HG02970 (cell line): ENCODE results near the gene TEDDM1.

Experiments used
- ATAC-seq: cut with Tn5 transposase; IDR thresholded peaks from one replicate; pipeline ENCODE4 v1.9.1; 2021; ENCODE audit warnings: mild to moderate bottlenecking, moderate library complexity, moderate number of reproducible peaks; ENCODE audit not compliant: unreplicated experiment, low FRiP score

The TEDDM1 gene

DNA sequence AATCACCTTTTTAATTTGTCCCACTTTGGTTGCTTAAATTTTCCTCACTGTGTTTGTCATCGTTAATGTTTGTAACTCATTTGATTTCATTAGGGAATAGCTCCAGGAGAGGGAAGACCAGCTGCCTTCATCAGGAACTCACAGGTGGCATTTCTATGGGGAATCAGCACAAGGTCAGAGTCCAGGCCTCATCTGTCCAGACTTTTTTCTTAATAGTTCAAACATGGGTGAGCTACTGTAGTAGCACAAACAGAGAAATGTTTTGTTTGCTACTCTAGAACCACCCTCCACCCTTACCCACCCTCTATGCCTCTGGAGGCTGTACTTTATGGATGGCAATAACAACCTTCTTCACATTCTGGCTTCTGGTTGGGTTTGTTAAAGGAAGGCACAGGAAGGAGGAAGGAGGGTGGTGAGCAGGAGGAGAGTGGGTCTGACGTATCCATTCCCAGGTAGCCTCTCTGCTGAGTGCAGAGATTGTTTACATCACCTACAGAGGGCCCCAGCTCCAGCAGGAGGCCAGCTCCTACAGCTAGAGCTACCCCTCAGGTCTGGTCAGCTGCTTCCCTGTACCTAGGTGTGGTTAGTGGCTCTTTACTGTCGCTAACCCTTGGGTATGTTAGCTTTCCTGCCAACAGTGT lies 8.1 kb upstream of the TEDDM1 start:
- no peak for ATAC-seq

DNA sequence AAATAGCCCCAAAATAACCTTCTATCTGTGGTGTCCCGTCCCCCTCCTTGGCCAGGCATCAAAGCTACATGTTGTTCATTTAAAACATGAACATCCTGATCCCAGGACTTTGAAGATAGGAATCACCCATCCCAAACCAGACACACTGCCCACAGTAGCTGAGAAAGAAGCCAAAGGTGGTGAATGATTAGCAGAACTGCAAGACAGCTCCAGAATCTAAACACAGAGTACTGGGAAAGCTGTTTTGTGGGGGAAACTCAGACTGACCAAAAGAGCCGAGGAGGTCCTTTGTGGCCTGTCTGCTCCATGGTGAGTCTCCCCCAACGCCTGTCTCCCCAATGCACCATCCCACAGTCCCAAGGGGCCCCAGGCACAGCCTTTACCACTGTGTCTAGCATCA lies 7.3 kb upstream of the TEDDM1 start:
- ATAC-seq: no peak

DNA sequence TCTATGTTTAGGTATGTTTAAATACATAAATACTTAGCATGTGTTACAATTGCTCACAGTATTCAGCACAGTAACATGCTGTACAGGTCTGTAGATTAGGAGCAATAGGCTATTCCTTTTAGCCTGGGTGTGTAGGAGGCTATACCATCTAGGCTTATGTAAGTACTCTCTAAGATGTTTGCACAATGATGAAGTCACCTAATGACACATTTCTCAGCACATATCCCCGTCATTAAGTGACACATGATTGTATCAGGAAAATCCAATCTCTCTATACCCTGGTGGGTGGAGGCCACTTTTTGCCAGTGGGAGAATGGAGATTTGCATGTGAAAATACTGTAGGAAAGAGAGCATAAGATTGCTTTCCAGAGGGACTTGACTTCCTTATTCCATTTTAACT lies 5.5 kb upstream of the TEDDM1 start:
- no peak for ATAC-seq

DNA sequence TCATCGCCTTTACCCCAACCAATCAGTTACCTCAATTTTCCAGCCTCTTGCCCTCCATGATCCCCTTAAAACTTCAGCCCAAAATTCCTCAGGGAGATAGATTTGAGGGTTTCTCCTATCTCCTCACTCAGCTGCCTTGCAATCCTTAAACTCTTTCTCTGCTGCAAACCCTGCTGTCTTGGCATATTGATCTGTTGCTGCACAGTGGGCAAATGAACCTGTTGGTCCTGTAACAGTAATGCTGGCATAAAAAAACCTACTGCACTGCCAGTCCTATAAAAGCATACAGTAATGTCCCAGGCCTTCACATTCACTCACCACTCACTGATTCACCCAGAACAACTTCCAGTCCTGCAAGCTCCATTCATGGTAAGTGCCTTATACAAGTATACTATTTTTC lies 5.1 kb upstream of the TEDDM1 start:
- ATAC-seq: no peak

DNA sequence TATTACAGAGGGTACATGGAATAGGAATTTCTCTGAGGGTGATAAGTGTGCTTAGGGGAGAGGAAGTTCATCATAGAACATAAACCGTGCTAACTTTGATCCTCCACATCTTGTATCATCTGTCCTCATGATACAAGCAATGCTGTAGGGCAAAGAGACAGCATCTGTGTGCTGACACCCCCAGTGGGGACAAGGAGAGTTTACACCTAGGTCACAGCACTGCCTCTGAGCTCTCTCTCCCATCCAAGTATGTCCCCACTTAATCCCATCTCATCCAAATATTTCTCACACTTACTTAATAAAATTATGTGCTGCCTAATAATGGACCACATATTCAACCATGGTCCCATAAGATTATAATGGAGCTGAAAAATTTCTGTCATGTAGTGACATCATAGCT lies 4.3 kb upstream of the TEDDM1 start:
- ATAC-seq: no peak

DNA sequence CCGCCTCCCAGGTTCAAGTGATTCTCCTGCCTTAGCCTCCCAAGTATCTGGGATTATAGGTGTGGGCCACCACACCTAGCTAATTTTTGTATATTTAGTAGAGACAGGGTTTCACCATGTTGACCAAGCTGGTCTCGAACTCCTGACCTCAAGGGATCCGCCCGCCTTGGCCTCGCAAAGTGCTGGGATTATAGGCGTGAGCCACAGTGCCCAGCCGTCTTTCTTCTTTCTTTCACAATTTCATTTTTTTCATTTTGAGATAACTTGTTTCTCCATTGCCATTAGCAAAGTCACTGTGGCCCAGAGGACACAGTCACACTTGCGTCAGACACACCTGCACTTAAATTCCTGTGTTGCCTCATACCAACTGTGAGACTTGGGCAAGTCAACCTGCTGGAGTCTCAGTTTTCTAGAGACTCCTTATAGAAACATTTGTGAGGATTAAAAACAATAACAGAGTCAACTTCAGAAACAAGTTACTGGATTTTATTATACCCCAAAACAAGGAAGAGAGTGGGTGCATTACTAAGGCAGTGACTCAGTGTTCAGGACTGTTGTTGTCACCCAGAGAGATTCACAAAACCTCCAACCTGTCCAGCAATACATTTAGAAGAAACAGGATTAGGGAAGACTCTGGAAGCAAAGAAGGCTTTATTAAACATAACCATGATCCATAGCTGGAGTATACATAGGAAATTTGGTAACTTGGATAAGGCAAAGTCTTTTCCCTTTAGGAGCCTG lies 2.6 kb downstream of the TEDDM1 start:
- ATAC-seq: no peak

DNA sequence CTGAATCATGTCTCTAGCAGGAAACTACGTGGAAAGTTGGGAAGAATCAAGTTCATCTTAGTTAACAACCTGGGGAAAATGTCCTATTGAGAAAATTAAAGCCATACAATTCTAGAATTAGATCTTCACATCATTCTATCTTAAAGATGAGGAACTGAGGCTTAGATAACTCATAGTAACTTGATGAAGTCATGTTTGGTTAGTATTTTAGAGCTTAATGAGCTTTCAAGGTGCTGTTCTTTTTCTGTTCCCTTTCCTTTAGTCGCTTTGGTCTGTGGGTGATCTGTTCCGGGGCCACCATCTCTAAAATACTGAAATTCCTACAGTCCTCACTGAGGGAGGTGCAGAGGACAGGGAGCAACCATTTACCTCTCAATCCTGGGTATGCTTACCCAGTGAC lies 4.6 kb downstream of the TEDDM1 start:
- ATAC-seq: no peak

DNA sequence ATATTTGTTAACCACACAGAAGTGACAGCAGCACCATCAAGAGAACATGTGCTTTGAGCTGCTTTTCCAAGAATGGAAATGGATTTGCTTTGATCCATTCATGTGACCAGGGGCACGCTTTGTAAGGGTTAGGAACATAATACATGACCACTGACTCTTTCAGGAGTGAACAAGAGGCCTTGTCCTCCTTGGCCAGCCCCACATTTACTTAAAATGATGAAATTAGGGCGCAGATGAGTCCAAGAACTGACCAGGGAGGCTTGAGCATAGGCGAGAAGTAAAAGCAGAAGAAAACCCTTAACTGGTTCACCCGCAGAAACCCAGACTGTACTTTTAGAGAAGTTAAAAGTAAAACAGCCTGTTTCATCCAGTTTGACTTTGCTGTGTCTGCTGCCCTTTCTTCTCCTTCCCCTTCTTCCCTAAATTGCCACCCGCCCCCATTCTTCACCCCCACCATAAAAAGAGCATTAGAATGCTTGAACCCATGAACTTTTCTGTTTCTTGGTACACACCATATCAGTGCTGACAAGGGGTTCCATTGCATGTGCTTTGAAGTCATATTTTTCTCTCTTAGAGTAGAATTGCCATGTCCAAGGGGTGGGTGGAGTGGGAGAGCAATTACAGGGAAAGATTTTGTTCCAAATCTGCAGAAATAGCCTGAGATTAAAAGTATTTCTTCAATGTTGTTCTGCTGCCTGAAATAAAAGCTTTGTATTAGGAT lies 6.3 kb downstream of the TEDDM1 start:
- ATAC-seq: no peak

DNA sequence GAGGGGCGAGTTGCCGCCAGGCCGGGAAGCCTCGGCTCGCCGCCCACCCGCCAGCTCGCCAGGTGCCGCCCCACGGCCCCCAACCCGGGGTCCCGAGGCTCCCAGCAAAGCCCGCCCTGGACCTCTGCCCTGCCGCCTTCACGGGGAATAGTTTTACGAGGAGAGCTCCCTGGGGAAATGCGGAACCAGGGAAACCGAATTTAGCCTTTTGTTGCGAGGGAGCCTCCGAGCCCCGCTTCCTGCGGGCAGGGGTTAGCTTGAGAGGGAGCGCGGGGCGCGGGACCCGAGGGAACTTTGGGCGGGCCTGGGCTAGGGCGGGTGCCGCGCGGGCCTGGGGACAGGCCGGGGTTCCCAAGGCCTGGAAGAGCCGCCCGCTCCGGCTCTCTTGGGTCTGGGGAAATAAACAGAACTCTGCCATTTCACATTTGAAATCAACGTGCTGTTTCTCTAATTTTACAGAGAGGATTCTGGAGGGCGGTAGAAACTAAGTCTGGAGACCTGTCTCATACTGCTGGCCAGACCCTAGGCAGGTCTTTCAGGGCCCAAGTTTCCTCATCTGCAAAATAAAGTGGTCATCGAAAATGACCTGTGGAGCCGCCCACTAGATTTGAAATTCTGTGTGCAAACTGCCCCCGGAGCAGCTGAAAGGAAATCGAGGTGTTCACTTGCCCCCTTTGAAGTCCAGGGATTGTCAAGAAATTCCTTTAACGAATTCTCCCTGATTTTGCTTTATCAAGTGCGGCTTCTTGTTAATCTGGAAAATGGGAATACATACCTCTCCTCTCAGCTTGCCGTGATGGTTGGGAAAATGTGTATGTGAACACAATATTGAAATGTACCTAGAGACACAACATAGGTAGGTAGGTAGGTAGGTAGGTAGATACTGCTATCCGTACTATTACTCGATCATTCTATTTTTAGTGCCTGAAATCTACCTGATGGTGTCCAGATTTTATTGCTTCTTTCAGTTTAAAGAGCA lies 8.1 kb downstream of the TEDDM1 start:
- ATAC-seq: peak; percentile 6

DNA sequence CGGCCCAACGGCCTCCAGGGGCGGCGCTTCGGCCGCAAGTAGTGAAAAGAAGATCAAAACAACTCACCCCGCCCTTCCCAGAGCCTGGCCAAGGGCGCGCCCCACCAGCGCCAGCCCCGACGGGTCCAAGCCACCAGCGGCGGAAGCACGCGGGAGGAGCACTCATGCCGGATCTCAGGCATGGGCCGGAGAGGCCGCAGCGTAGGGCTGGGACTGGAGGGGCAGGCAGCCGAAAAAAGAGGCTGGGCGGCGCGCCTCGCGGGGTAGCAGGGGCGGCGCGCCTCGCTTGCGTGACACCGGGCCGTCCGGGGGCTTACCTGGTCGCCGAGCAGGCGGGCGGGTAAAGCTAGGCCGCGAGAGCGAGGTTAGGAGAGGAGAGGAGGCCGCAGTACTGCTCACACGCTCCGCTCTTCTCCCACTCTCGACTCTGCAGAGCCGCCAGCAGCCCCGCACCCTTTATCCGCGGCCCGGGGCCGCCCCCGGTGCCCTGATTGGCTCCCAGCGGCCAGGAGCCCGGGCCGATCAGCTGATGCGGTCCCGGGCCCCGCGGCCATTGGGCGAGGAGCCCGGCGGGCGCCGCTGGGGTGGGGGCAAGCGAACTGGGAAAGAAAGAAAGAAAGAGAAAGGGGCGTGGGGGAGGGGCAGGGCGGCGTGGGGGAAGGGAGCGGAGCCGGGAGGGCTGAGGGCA lies 9.0 kb downstream of the TEDDM1 start, which contains the start of gene GLUL:
Gene GLUL (minus strand): TSS at position 429 of the 688 bp plus-strand sequence. CDS start 3,053 bp downstream, outside the sequence.
- ATAC-seq: peak; percentile 68

DNA sequence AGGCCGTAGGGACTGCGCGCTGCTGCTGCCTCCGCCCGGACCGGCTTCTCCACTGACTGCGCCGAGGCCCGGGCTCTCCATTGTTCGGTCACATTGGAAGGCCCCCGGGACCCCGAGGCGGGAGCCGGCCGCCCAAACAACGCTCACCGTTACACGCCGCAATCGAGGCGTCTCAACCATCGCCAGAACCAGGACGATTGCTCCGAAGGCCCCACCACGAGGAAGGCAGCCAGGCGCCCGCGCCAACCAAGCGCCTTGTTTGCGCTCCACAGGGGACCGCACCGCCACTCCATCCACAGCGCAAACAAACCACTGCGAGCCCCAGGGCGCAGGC lies 9.5 kb downstream of the TEDDM1 start:
- no peak for ATAC-seq

DNA sequence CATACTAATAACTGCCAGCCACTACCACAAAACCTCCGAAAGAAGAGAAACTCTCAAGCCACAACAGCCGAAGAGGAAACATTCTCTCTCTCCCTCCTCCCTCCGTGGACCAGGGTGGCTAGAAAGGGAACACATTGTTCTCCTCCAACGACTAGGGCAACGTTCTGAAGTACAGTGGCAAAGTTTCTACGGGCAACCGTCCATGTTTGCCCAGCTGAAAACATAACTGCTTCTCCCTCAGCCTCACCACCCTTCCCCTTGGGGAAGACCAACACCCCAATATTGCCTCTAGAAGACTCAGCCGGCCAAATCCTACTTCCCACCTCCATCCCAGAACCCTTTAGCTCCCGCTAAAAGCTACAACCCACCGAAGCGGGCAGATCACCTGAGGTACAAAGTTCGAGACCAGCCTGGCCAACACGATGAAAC lies 10.8 kb downstream of the TEDDM1 start:
- no peak for ATAC-seq

DNA sequence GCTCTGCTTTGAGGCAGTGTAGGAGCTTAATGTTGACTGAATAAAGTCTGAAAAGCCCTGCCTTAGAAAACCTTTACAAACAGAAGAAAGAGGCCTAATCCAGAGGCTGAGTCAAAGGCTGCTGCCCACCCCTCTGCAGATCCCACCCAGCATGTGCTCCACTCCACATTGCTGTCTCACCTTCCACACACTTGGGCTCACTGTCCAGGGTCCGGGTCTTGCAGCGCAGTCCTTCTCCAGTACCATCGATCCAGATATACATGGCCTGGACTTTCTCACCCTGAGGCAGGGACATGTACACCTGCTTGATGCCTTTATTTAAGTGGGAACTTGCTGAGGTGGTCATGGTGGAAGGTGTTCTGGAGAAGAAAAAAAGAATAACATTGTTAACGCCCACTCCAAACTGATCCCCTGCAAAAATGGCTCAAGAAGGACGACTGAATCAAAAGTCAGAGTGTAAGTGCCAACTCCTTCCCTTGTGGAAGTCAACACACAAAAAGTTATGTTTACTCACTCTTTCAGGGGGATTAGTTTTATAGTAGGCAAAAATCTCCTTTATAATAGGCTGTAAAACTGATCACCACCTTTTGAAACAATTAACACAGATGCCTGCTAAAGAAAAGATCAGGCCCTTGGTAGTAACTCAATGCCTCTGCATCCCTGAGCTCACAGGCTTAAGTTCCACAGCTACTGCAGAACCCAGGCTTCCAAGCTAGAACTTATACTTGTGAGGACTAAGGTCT lies 11.9 kb downstream of the TEDDM1 start:
- ATAC-seq: no peak

DNA sequence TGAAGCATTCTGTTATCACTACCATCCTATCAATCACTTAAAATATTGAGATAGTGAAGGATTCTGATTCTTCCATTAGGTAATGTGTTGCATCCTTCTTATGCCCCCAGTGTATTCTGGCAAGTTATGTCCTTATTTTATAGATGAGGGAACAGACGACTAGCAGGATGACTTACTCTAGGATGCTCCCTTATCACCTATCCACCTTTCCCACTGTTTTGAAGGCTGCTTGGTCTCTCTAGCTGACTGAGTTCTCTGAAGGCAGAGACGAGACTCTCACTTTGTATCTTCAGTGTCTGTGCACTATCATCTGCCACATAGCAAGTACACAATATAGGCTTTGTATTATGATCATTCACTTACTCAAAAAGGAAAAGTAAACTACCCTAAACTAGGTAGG lies 12.9 kb downstream of the TEDDM1 start:
- no peak for ATAC-seq

DNA sequence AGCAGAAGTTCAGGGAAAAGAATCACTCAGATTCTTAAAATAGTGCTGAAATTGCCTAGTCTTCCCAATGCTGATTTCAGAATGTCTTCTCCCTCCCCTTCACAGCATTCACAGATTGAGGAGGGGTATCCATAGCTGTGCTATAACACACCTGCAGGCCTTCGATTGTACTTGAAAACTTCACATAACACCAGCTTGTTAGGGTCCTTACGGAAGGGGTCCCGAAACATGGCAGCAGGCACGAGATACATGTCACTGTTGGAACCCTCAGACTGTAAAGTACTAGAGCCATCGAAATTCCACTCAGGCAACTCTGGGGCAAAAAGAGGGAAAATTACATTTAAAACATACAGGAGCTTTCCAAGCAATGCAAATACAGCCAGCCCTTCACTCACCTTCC lies 13.5 kb downstream of the TEDDM1 start:
- no peak for ATAC-seq

DNA sequence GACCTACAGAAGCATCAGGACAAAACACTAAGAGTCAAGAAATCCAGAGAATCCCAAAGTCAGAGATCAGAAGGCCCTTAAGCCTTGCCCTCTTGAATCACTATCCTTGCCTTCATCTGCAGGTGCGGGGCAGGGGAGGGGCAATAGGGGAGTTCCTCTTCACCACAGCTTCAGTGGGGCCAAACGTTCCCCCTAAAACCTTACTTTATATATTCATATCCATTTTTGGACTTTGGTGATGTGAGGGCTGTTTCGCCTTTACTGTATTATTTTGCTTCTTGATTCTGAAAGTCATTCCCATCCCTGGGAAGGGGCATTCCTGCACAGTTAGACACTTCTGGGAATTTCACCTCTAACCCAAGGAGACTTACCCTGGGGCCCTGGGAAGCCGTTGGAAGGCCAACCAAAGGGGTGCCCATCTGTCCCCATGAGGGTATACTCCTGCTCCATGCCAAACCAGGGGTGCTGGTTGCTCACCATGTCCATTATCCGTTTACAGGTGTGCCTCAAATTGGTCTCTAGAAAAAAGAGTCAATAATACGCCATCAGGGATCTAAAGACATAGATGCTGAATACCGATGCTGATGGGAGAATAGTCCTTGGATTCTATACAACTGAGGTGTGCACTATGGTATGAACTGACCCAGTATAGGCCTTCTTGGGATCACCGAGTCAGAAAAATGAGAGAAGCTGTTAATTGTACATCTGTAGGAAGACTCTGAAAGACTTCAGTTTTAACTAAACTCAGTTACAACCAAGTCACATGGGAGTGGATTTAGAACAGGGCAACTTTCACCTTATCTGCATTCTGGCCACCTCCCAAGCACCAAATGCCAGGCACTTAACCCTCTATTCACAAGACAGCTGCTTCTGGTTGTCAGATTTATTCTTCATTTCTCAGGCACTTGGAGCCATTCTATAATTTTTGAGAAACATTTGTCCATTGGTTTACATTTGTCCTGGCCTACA lies 14.3 kb downstream of the TEDDM1 start:
- ATAC-seq: no peak

DNA sequence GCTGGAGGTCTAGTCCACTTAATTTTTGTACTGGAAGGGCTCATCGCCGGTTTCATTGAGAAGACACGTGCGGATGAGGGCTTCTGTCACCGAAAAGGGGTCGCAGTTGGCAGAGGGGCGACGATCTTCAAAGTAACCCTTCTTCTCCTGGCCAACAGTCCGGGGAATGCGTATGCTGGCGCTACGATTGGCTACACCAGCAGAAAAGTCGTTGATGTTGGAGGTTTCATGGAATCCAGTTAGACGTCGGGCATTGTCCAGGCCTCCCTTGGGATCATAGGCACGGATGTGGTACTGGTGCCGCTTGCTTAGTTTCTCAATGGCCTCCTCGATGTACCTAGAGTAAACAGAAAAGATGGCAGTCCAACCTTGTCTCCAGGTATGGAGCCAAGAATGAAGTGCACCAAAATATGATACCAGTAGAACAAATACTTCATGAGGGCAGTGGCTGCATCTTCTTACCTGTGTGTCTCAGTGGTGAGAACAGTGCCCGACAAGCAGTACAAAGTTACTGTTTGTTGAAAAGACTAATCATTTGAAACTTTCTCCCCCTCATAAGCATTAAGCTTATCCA lies 16.0 kb downstream of the TEDDM1 start:
- no peak for ATAC-seq

DNA sequence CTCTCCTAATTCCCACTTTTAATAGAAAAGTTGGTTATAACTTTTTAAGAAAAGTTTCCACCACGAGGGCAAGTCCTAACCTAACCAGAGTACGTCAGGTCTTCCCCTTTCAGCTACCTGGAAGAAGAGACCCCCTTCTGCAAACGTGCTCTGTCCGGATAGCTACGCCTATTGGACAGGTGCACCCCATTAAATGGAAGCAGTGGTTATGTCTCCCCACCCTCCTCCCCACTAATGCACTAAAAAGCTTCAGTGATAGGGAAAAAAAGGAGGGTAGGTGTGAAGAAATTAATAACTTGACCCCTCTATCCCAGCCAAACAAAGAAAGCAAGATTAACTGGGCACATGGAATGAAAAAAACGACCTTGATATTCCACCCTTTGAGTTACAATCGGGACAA lies 16.5 kb downstream of the TEDDM1 start:
- no peak for ATAC-seq
